Daoy (cell line): ENCODE results near the gene DDX51. TPM values are rescaled to one million over a fixed set of nuclear protein-coding genes. Genes with fewer than 3 reads are reported as not detected.
"Not testable (repeated sequence)": the region's sequence is repeated elsewhere in the genome, so short reads cannot be mapped to it uniquely, and the experiment has no call there.

Experiments used
- DNase-seq: peaks from one replicate; pipeline ENCODE4 v3.0.0-alpha.2; 2015; ENCODE audit warnings: low read depth
- total RNA-seq: library from RNA; depleted of rRNA; stranded (reverse); fragments of >200 nt; shearing (Covaris generic); gene quantifications from 2 replicates; pipeline ENCODE4 v1.2.3, GENCODE V29; 2014

Gene DDX51
- total RNA-seq, 1 experiment from 2014 or later, result 5.2 TPM

GRCh38 chr12:132140918-132141841, 2.9 kb downstream of the DDX51 start:
- DNase-seq, result no peak

GRCh38 chr12:132140501-132140900, 3.6 kb downstream of the DDX51 start:
- no peak for DNase-seq

GRCh38 chr12:132139912-132140311, 4.2 kb downstream of the DDX51 start:
- DNase-seq, result no peak

- no peak for DNase-seq
These were observed 4.9 kb downstream of the DDX51 start for GRCh38 chr12:132138941-132139871.

GRCh38 chr12:132137483-132138125, 6.5 kb downstream of the DDX51 start:
- no peak for DNase-seq

GRCh38 chr12:132136226-132136625, 7.9 kb downstream of the DDX51 start:
- not testable (repeated sequence) for DNase-seq

- not testable (repeated sequence) for DNase-seq
These were observed 9.4 kb downstream of the DDX51 start for GRCh38 chr12:132134653-132135183.

GRCh38 chr12:132133952-132134652, 10.0 kb downstream of the DDX51 start:
- DNase-seq, result no peak

- DNase-seq, result no peak
These were observed 11.3 kb downstream of the DDX51 start for GRCh38 chr12:132132609-132133430.

GRCh38 chr12:132131952-132132351, 12.2 kb downstream of the DDX51 start:
- DNase-seq, result no peak

- DNase-seq, result no peak
These were observed 12.9 kb downstream of the DDX51 start for GRCh38 chr12:132131229-132131628.

- no peak for DNase-seq
These were observed 13.4 kb downstream of the DDX51 start for GRCh38 chr12:132130690-132131089.

- DNase-seq, result no peak
These were observed 15.1 kb downstream of the DDX51 start for GRCh38 chr12:132129007-132129406.

- DNase-seq, result no peak
These were observed 17.1 kb downstream of the DDX51 start for GRCh38 chr12:132127041-132127440.

- DNase-seq, result no peak
These were observed 18.4 kb downstream of the DDX51 start for GRCh38 chr12:132125736-132126135.

- DNase-seq, result no peak
These were observed 19.2 kb downstream of the DDX51 start for GRCh38 chr12:132124766-132125425.

GRCh38 chr12:132123970-132124765, 20.0 kb downstream of the DDX51 start:
- no peak for DNase-seq

- DNase-seq, result no peak
These were observed 22.8 kb downstream of the DDX51 start for GRCh38 chr12:132121283-132121682.

GRCh38 chr12:132118876-132119275, 25.2 kb downstream of the DDX51 start:
- no peak for DNase-seq
